ENCODE measurements around the gene MRPL40. TPM values are rescaled to one million over a fixed set of nuclear protein-coding genes. Genes with fewer than 3 reads are reported as not detected.

MRPL40 gene
- total and polyA plus RNA-seq, 12 donors, result 22.4 to 132 (median 54.7) TPM

DNA sequence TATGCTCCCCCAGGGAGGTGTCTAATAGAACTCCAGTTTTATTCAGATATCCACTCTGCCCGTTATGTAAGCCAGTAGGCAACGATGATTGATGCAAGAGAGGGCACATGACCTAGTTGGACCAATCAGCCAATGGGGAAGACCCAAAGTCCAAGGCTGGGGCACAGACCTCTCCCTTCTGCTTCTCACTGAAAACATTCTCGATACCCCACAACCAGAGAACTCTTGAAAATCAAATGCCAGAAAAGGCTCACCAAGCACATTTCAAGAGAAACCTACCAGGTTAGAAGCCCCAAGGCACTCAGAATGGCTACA lies 8.2 kb upstream of the MRPL40 start:
- H3K27ac ChIP-seq, result no peak overlapping the region
- H3K4me3 ChIP-seq, result no peak overlapping the region
- TF ChIP-seq POLR2A (IDR thresholded peaks at IDR 0.05), result no peak
- TF ChIP-seq, protein P1, sequence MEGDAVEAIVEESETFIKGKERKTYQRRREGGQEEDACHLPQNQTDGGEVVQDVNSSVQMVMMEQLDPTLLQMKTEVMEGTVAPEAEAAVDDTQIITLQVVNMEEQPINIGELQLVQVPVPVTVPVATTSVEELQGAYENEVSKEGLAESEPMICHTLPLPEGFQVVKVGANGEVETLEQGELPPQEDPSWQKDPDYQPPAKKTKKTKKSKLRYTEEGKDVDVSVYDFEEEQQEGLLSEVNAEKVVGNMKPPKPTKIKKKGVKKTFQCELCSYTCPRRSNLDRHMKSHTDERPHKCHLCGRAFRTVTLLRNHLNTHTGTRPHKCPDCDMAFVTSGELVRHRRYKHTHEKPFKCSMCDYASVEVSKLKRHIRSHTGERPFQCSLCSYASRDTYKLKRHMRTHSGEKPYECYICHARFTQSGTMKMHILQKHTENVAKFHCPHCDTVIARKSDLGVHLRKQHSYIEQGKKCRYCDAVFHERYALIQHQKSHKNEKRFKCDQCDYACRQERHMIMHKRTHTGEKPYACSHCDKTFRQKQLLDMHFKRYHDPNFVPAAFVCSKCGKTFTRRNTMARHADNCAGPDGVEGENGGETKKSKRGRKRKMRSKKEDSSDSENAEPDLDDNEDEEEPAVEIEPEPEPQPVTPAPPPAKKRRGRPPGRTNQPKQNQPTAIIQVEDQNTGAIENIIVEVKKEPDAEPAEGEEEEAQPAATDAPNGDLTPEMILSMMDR (IDR thresholded peaks at IDR 0.05), result no peak
- no peaks in the 10 kb centered on the region for H3K27me3 ChIP-seq
- no peaks in the 10 kb centered on the region for H3K36me3 ChIP-seq (replicated peaks in 1 of 2)
- peak in 1 of 7 donors; percentile 36 for DNase-seq
- 62 to 70% (median 68%) methylated on average over 3 of the region's 3 CpGs for WGBS, 4 donors
- intact Hi-C loops (cut with DNase I), result no loop called here
- H3K4me1 ChIP-seq (replicated peaks in 1 of 2), result peaks cover 4 to 22% of the 10 kb centered on the region in 2 donors
- H3K9me3 ChIP-seq (replicated peaks in 1 of 3), result no peaks in the 10 kb centered on the region

DNA sequence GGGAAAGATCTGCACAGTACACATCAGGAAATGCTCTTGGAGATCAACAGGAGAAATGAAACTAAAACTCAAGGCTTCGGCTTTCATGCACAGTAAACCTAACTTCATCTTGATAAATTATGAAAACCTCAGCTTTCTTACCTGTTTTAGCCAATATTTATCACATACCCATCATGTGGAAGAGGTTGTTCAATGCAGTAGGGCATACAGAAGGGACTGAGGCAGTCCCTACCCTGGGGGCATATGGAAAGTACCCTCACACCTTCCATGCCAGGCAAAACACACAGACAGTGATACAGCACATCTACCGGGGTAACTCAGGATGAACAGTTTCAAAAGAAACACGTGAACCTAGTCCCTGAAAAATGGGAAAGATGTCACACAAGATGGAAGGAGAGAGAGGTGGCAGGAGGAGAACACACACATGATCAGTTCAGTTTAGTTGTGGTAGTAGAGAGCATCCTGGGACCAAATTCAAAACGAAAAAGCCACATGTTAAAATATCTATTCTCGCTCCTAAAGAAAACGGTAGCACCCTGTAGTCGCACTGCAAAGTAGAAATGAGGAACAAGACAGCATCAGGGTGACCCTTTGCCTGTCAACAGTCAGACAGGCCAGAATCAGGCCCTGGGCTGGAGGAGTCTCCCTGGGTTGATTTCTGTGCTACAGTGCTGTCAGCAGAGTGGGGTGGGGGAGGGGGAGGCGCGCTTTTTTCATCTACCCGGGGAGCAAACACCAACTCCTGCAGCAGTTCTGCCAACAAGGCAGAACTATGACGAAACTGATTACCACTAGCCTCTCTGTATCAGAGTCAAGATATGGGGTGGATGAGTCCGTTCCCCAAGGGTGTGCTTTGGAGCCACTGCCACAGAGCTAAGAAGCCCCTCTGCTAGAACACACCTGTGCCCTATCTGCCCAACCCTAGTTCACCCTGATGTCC lies 2.1 kb upstream of the MRPL40 start:
- WGBS, 4 donors, result 8 to 11% (median 9%) methylated on average over 8 to 12 of the region's 12 CpGs
- DNase-seq, result peak; percentile 38 to 78 (median 63)
- TF ChIP-seq POLR2A (IDR thresholded peaks at IDR 0.05), result peak in 1 of 2 donors; percentile 46
- TF ChIP-seq, protein P1 (IDR thresholded peaks at IDR 0.05), result no peak
- intact Hi-C loops (cut with DNase I), result no loop called here
- Histone ChIP-seq H3K4me1 (replicated peaks in 1 of 2) (peaks cover 28 to 37% of the 10 kb centered on the region in 2 donors), H3K36me3 (replicated peaks in 1 of 2) (peaks cover 0 to 8% of the 10 kb centered on the region in 2 donors), H3K4me3 (peak overlapping the region in 3 of 4 donors; percentile 38 to 81 (median 61)), H3K27ac (peak overlapping the region in 4 of 5 donors; percentile 48 to 98 (median 78)), H3K27me3 (no peaks in the 10 kb centered on the region), H3K9me3 (replicated peaks in 1 of 3) (no peaks in the 10 kb centered on the region)

DNA sequence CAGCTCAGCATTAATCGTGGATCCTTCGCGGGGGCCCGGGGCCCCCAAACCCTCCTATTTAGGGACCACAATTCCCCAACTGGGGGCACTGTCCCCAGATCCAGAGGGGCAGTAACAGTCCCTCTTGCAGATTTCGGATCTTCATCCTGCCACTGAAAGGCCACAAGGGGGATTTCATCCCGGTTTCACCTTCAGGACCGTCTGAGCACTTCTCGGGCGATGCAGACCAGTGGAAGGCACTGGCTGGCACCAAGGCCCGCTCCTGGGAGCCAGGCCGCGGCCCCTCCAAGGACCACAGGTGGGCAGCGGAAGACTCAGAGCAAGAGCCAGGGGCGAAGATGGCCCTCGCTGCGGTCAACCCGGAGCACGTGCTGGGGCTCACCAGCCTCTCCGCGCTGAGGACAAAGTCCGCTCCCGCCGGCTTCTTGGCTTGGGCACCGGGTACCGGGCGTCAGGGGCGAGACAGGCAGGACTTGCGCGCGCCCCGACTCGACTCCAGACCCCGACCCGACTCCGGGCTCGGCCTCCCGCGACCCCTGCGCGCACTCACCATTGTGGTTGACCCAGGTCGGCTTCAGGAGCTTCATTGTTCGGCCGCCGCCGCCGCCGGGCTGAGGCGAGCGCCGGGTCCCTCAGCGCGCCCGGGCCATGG lies 1.3 kb upstream of the MRPL40 start:
- Histone ChIP-seq H3K4me1 (replicated peaks in 1 of 2) (peaks cover 26 to 37% of the 10 kb centered on the region in 2 donors), H3K27ac (peak overlapping the region in 4 of 5 donors; percentile 48 to 98 (median 78)), H3K9me3 (replicated peaks in 1 of 3) (no peaks in the 10 kb centered on the region), H3K4me3 (peak overlapping the region; percentile 8 to 81 (median 50)), H3K36me3 (replicated peaks in 1 of 2) (peaks cover 0 to 16% of the 10 kb centered on the region in 2 donors), H3K27me3 (no peaks in the 10 kb centered on the region)
- 0% methylated on average over 6 to 53 of the region's 53 CpGs for WGBS, 4 donors
- intact Hi-C loops (cut with DNase I), result no loop called here
- no peak for TF ChIP-seq POLR2A (IDR thresholded peaks at IDR 0.05)
- TF ChIP-seq, protein P1 (IDR thresholded peaks at IDR 0.05), result peak in 2 of 6 experiments; percentile 9 to 24
- DNase-seq, result peak; percentile 38 to 64 (median 48)

DNA sequence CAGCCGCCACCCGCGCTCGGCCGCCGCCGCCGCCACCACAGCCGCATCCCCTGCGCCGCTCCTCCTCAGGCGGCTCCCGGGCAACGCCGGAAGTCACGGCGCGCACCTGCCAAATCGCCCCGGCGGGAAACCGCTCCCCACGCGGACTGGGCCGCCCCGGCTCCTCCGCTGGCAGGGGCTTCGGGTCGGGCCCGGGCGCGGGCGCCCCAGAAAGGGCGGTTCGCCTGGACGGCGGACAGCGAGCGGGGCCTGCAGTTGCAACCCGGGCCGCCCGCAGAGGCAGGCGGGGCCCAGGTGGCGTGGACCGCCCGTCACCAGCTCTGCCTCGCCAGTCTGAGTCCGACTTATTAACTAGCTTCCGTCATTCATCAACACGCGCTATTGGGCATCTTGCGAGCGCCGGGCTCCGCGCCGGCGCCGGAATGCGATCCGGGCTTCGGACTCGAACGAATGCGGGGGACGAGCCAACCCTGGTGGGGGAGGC lies 654 bp upstream of the MRPL40 start, which contains the start of gene HIRA:
HIRA (minus strand) TSS at position 85 of the 484 bp plus-strand sequence. CDS start 257 bp downstream, outside the sequence.
- intact Hi-C loops (cut with DNase I), result no loop called here
- Histone ChIP-seq H3K4me1 (replicated peaks in 1 of 2) (peaks cover 23 to 31% of the 10 kb centered on the region in 2 donors), H3K4me3 (peak within 1 kb of the TSS; percentile 8 to 98 (median 68)), H3K27ac (peak within 1 kb of the TSS; percentile 87 to 98 (median 95)), H3K36me3 (replicated peaks in 1 of 2) (peaks cover 0 to 21% of the 10 kb centered on the region in 2 donors), H3K9me3 (replicated peaks in 1 of 3) (no peaks in the 10 kb centered on the region), H3K27me3 (no peaks in the 10 kb centered on the region)
- peak; percentile 74 to 86 (median 78) for DNase-seq
- WGBS, 4 donors, result 0% methylated on average over 8 to 66 of the region's 66 CpGs; no CpG with 5 or more reads in 1 of the 4 donors
- TF ChIP-seq POLR2A (IDR thresholded peaks at IDR 0.05), result no peak
- TF ChIP-seq, protein P1 (IDR thresholded peaks at IDR 0.05), result no peak
